NCI-H446 treated with DMSO at 0.1 percent for 48 hours (cell line): ENCODE data around the gene CHRNA10.

Experiments used
- DNase-seq: peaks from one replicate; lab custom pipeline; 2025; lab: John Stamatoyannopoulos, UW

Gene CHRNA10

DNA sequence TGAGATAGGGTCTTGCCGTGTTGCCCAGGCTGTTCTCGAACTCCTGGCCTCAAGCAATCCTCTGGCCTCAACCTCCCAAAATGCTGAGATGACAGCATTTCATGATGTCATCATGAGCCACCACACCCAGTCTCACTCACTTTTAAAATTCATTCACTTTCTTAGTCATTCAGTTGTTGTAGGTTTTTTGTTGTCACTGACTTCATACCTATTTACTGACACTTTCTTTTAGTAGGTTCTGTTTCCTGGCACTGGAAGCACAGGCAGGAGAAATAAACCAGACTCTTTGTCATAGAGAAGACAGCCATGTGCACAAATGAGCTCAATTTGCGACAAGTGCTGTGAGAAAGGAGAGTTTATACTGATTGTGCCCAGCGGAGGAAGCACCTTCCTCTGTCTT, 39.9 kb downstream of the CHRNA10 start:
- DNase-seq, result no peak

DNA sequence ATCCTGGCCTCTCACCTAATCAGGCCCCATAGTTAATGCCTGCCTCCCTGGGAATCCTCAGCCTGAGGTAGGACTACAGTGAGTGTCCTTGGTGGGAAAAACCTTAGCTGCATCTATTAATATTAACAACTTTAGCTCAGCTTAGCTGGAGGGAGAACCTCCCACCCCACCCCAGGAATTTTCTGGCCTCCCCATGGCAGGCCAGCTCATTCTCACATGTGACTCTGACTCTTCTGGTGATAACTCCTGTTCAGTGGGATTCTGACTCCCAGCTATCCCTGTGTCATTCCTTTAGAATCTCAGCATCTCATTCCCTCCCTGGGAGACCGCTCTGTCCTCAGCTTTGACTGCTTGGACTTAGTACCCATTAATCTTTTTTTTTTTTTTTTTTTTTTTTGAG, 43.9 kb downstream of the CHRNA10 start:
- no peak for DNase-seq

GRCh38 chr11:3626250-3626960, 44.8 kb downstream of the CHRNA10 start:
- no peak for DNase-seq

DNA sequence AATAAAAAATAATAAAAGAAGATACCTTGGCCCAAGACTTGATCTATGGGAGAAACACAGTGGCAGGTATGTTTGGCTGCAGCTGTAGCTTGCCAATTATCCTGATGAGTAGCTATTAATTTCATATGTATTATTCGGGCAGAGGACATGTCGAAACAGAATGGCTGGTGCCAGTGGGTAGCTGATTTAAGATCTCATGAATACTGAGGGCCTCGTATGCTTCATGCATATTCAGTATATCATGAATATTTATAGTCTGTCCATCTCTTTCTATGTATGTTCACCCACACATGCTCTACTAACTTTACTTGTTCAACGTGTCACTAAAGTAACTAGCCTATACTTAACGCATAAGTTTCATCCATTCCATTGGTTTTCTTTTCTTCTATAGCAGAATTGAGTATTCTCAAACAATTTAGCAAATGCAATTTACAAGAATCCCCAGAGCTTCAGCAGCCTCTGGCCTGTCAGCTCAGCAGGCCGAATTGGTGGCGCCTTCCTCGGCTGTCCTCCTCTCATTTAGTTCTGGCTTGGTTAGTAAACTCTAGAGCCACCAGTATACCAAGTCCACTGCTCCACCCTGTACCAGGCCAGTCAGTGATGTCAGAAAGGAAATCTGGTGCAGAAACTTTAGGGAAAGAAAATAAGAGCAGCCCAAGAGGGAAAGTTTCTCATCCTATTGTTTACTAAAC, 47.3 kb downstream of the CHRNA10 start:
- no peak for DNase-seq

GRCh38 chr11:3623121-3623520, 48.1 kb downstream of the CHRNA10 start:
- no peak for DNase-seq

DNA sequence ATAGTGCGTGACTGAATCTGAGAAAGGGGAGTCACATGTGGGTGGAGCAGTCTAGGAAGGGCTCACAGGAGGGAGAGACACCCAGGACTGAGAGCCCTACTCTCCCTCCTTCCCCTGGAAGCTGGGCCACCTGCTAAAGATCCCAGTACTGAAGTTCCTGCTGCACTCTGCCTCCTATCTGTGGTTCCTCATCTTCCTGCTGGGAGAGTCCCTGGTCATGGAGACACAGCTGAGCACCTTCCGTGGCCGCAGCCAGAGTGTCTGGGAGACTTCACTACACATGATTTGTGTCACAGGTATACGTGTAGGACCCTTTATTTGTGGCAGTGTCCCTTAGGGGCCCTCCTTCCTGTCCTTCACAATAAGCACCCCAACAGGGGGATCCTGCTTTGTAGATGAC, 48.7 kb downstream of the CHRNA10 start:
- no peak for DNase-seq

DNA sequence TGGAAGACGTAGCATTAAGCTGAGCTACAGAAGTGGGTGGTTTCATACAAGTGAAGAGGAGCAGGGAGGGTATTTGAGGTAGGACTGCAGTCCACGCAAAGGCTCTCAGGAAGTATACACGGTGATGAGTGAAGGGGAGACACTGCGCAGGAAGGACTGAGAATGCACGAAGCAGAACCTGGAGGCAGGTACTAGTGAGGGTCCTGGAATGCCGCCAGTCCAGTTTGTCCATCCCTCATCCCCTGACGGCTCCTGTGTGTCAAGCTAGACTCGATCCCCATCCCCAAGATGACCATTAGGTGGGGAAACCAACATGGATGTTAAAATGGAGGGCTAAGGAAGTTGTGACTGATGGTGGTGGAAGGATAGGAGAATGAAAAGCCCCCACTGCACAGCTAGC, 53.2 kb downstream of the CHRNA10 start:
- no peak for DNase-seq

- no peak for DNase-seq
Observed at GRCh38 chr11:3616721-3617460, 54.3 kb downstream of the CHRNA10 start.

DNA sequence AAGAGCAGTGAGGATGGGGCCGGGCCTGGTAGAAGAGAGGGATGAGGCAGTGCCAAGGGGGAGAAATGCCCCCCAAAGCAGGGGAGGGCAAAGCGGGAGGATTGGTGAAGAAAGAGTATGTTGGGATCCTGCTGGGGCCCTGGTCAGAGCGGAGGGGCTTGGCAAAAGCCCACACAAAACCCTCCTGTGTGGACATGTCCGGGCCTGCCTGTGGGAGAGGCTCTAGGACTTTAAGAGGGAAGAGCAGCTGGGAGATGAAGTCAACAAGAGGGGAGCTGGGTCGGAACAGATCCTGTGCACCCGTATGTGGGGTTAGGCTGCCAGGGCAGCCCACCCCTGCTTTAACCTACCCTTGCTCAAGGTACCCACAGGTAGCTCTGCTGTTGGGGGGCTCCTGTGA, 55.2 kb downstream of the CHRNA10 start:
- peak; percentile 30 for DNase-seq
